ENCODE data around the gene KRT17. TPM values are rescaled to one million over a fixed set of nuclear protein-coding genes. Genes with fewer than 3 reads are reported as not detected.

Gene KRT17
- total and polyA plus RNA-seq, 2 of the 4 experiments (the other 2 are of a cell fraction), result 2.5 to 4.6 TPM

- dilution Hi-C loops (cut with HindIII; ENCODE audit: low sequenced_read_pairs, unreplicated experiment), result no loop called here
- H4K91ac ChIP-seq (ENCODE audit: insufficient read depth, low read depth, low read length), result no peak overlapping the region
- no peaks in the 10 kb centered on the region; the same call in 1 of the 2 replicates for H3K9me1 ChIP-seq (ENCODE audit: insufficient read depth, low read length)
- H3K9me3 ChIP-seq (ENCODE audit: control insufficient read depth, insufficient read depth, low read length), result no peaks in the 10 kb centered on the region
- H3K27ac ChIP-seq (ENCODE audit: insufficient read depth, low read length), result no peak overlapping the region
- H3K14ac ChIP-seq (replicated peaks; ENCODE audit: low read depth, low read length), result no peak overlapping the region
- H3K27me3 ChIP-seq (ENCODE audit: control insufficient read depth, insufficient read depth, low read length), result peaks cover 67% of the 10 kb centered on the region
- no peaks in the 10 kb centered on the region for H4K20me1 ChIP-seq (ENCODE audit: insufficient read depth, low read length)
- ATAC-seq (ENCODE audit: low read depth) (no peak), DNase-seq (no peak)
- TF ChIP-seq CTCF (conservative IDR thresholded peaks at IDR 0.05; ENCODE audit: low read depth, low read length), result no peak
- no peak for TF ChIP-seq RAD21 (IDR thresholded peaks at IDR 0.05; ENCODE audit: low read length)
- no peak for TF ChIP-seq MAZ (IDR thresholded peaks at IDR 0.05; ENCODE audit: borderline replicate concordance, low read depth, low read length)
- no peak for TF ChIP-seq CEBPB (IDR thresholded peaks at IDR 0.05; ENCODE audit: low read depth, low read length)
- no peak for TF ChIP-seq RCOR1 (IDR thresholded peaks at IDR 0.05; ENCODE audit: insufficient replicate concordance, low read length)
- TF ChIP-seq USF2 (IDR thresholded peaks at IDR 0.05; ENCODE audit: low read depth, low read length), result no peak
- no peak for TF ChIP-seq BHLHE40 (IDR thresholded peaks at IDR 0.05; ENCODE audit: low read depth, low read length)
- TF ChIP-seq CHD1 (IDR thresholded peaks at IDR 0.05; ENCODE audit: low read depth, low read length), result no peak
- TF ChIP-seq NFE2L2 (IDR thresholded peaks at IDR 0.05; ENCODE audit: low read depth, low read length), result no peak
- no peak for TF ChIP-seq FOS (IDR thresholded peaks at IDR 0.05; ENCODE audit: low read depth, low read length)
- TF ChIP-seq MXI1 (IDR thresholded peaks at IDR 0.05; ENCODE audit: borderline replicate concordance, low read depth, low read length), result no peak
- no peak for TF ChIP-seq RFX5 (IDR thresholded peaks at IDR 0.05; ENCODE audit: low read depth, low read length)
- no peak for TF ChIP-seq POLR2A (IDR thresholded peaks at IDR 0.05; ENCODE audit: low read depth, low read length)
- TF ChIP-seq MAFK (IDR thresholded peaks at IDR 0.05; ENCODE audit: low read depth, low read length), result no peak
- TF ChIP-seq ELK1 (IDR thresholded peaks at IDR 0.05; ENCODE audit: borderline replicate concordance, low read depth, low read length), result no peak
- no peak for TF ChIP-seq SMC3 (IDR thresholded peaks at IDR 0.05; ENCODE audit: low read depth, low read length)
- H3K56ac ChIP-seq (ENCODE audit: extremely low read depth, insufficient read depth, low read length), result no peak overlapping the region
- intact Hi-C loops (cut with micrococcal nuclease), result no loop called here
- no peak overlapping the region for H3K9ac ChIP-seq (ENCODE audit: low read depth, low read length)
- H3K36me3 ChIP-seq (ENCODE audit: control insufficient read depth, insufficient read depth, low read length), result no peaks in the 10 kb centered on the region
- H3K4me3 ChIP-seq (ENCODE audit: insufficient read depth, low read depth, low read length), result no peak overlapping the region
- WGBS, 2 experiments (ENCODE audit: extremely low coverage in 2 of 2, insufficient read length in 1 of 2), result 83% methylated on average over 1 of the region's 12 CpGs; no CpG with 5 or more reads in 1 of the 2 experiments
- H2AK9ac ChIP-seq (replicated peaks; ENCODE audit: low read depth, low read length, poor library complexity), result no peak overlapping the region
- BruUV-seq (replicated peaks), result no TSS peak
- no peak overlapping the region for H4K5ac ChIP-seq (ENCODE audit: low read depth, low read length)
- H2BK15ac ChIP-seq (ENCODE audit: low read depth, low read length), result no peak overlapping the region
- no peak overlapping the region for H2BK120ac ChIP-seq (ENCODE audit: low read depth, low read length)
- ChIA-PET POLR2A (ENCODE audit: unreplicated experiment) (no interaction called here), CTCF (no interaction called here)
- no peak overlapping the region for H3K18ac ChIP-seq (ENCODE audit: low read depth, low read length)
- no peak overlapping the region for H2BK5ac ChIP-seq (ENCODE audit: low read depth, low read length, poor library complexity, severe bottlenecking)
- no peak overlapping the region for H4K8ac ChIP-seq (ENCODE audit: low read depth in 2 of 2, low read length in 2 of 2)
- H3K4ac ChIP-seq (ENCODE audit: low read depth, low read length), result no peak overlapping the region
- H3K4me1 ChIP-seq (ENCODE audit: control insufficient read depth, insufficient read depth, low read length), result no peaks in the 10 kb centered on the region
- H2AK5ac ChIP-seq (ENCODE audit: low read depth, low read length), result no peak overlapping the region
- H3K23ac ChIP-seq (ENCODE audit: low read depth, low read length), result no peak overlapping the region
- in situ Hi-C loops (cut with MboI; ENCODE audit: low sequenced_read_pairs), result no loop called here
- H2AFZ ChIP-seq (replicated peaks; ENCODE audit: low read length, poor library complexity), result no peak overlapping the region
- no peaks in the 10 kb centered on the region for H3K79me1 ChIP-seq (ENCODE audit: low read depth in 1 of 2, low read length in 2 of 2)
- H2BK20ac ChIP-seq (ENCODE audit: low read depth, low read length), result no peak overlapping the region
- H3K4me2 ChIP-seq (ENCODE audit: low read depth, low read length), result no peak overlapping the region
Observed at GRCh38 chr17:41592601-41593305, 31.6 kb downstream of the KRT17 start.

Data from IMR-90 (cell line).